GM12878 (cell line): ENCODE data around the gene TXNDC9. TPM values are rescaled to one million over a fixed set of nuclear protein-coding genes. Genes with fewer than 3 reads are reported as not detected.

ENCODE experiments used
- EP300 ChIP-seq, 2 experiments: fragments of 150-350 bp in 1 of 2; IDR thresholded peaks; 2 replicates each; pipeline ENCODE4 v1.6.1; 2011 to 2012; ENCODE audit warnings: low read depth in 2 of 2, low read length in 2 of 2, borderline replicate concordance in 1 of 2, improper control_type of control experiment in 1 of 2, inconsistent platforms in 1 of 2; ENCODE audit not compliant: control insufficient read depth in 1 of 2
- ESRRA ChIP-seq: IDR thresholded peaks from 2 replicates; pipeline ENCODE4 v1.6.1; 2012; ENCODE audit warnings: mild to moderate bottlenecking, low read length, improper control_type of control experiment
- HDAC2 ChIP-seq: fragments of 200-600 bp; sonication (generic); IDR thresholded peaks from 2 replicates; pipeline ENCODE4 v1.6.1; 2017
- SUZ12 ChIP-seq: fragments of 200-600 bp; sonication (generic); IDR thresholded peaks from one replicate; pipeline ENCODE4 v1.6.1; 2018; ENCODE audit warnings: antibody characterized with exemption, mild to moderate bottlenecking; ENCODE audit not compliant: unreplicated experiment
- TBL1XR1 ChIP-seq: IDR thresholded peaks from 2 replicates; pipeline ENCODE4 v1.6.1; 2012; ENCODE audit warnings: low read depth, low read length, improper control_type of control experiment
- ZNF217 ChIP-seq: fragments of 450-650 bp; IDR thresholded peaks from 2 replicates; pipeline ENCODE4 v1.6.1; 2017; ENCODE audit warnings: antibody characterized with exemption, mild to moderate bottlenecking
- ZNF24 ChIP-seq: fragments of 450-650 bp; IDR thresholded peaks from 2 replicates; pipeline ENCODE4 v1.6.1; 2017; ENCODE audit warnings: antibody characterized with exemption, mild to moderate bottlenecking
- polyA plus RNA-seq, 11 experiments: library from polyadenylated mRNA; depleted of rRNA in 4 of 11; unstranded in 6 of 11; stranded (reverse) in 5 of 11; fragments of >200 nt; fragmentation: Nextera tagmentation in 4 of 11; fragmentation: Illumina TruSeq in 1 of 11; extraction: Ambion mirVana in 4 of 11; extraction: Trizol in 1 of 11; gene quantifications; 1 replicate in 1 of 11; 2 replicates in 10 of 11; pipeline versions ENCODE4 v1.2.1 to v1.2.3, GENCODE V29; 2011 to 2016; ENCODE audit warnings: inconsistent platforms in 2 of 11, missing spikeins in 2 of 11, low read depth in 1 of 11
- total RNA-seq, 4 experiments: library from RNA; depleted of rRNA in 3 of 4; stranded (reverse); fragments of >200 nt in 3 of 4; fragmentation: Illumina TruSeq in 1 of 4; extraction: Trizol in 1 of 4; gene quantifications; 2 replicates each; pipeline versions ENCODE4 v1.2.1 to v1.2.3, GENCODE V29; 2013 to 2021
- TF ChIP-seq, protein P1 (sequence below), 3 experiments: IDR thresholded peaks in 2 of 3; conservative IDR thresholded peaks in 1 of 3; 2 replicates each; pipeline ENCODE4 v1.5.1; 2011; ENCODE audit warnings: low read depth in 3 of 3, low read length in 3 of 3, mild to moderate bottlenecking in 3 of 3, control low read depth in 2 of 3, moderate library complexity in 2 of 3, inconsistent platforms in 1 of 3, mixed read lengths in 1 of 3; ENCODE audit not compliant: control insufficient read depth in 2 of 3, insufficient read depth in 1 of 3; ENCODE audit errors: extremely low read depth in 1 of 3
- TF ChIP-seq, protein P2 (sequence below): fragments of 450-650 bp; IDR thresholded peaks from 2 replicates; pipeline ENCODE4 v1.6.1; 2017; ENCODE audit warnings: low read depth, mild to moderate bottlenecking, moderate library complexity

The TXNDC9 gene
- total and polyA plus RNA-seq, 10 of the 15 experiments (the other 5 are each of a cell fraction or from before 2014, with no cell fraction given), result 27.0 to 170 (median 50.9) TPM

DNA sequence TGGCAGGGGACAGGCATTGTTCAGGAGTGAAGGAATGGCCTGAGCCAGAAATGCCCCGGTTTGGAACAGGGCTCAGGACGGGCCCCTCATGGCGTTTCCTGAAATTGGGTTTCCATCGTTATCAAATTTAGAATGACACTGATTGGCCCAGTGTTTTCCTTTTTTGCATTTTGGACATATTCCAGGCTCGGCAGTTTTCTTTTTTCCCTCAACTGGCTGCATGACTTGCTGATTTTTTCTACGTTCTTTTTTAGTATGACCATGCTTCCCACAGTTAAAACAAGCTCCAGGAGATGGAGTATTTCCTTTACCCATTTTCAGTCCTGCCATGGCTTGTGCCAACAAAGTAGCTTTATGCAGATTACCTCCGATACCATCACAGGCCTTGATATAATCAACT lies 60.3 kb downstream of the TXNDC9 start (continued):
- TF ChIP-seq, protein P1, sequence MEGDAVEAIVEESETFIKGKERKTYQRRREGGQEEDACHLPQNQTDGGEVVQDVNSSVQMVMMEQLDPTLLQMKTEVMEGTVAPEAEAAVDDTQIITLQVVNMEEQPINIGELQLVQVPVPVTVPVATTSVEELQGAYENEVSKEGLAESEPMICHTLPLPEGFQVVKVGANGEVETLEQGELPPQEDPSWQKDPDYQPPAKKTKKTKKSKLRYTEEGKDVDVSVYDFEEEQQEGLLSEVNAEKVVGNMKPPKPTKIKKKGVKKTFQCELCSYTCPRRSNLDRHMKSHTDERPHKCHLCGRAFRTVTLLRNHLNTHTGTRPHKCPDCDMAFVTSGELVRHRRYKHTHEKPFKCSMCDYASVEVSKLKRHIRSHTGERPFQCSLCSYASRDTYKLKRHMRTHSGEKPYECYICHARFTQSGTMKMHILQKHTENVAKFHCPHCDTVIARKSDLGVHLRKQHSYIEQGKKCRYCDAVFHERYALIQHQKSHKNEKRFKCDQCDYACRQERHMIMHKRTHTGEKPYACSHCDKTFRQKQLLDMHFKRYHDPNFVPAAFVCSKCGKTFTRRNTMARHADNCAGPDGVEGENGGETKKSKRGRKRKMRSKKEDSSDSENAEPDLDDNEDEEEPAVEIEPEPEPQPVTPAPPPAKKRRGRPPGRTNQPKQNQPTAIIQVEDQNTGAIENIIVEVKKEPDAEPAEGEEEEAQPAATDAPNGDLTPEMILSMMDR (IDR thresholded peaks at IDR 0.05 in 2 of 3, conservative IDR thresholded peaks at IDR 0.05 in 1 of 3; ENCODE audit: control insufficient read depth in 2 of 3, extremely low read depth in 1 of 3, insufficient read depth in 1 of 3, low read depth in 3 of 3, low read length in 3 of 3), result no peak
- TF ChIP-seq ZNF217 (no peak), ZNF24 (no peak), EP300 (IDR thresholded peaks at IDR 0.05; ENCODE audit: borderline replicate concordance in 1 of 2, control insufficient read depth in 1 of 2, low read depth in 2 of 2, low read length in 2 of 2) (no peak), SUZ12 (no peak), HDAC2 (no peak), TBL1XR1 (no peak), ESRRA (no peak)
- TF ChIP-seq, protein P2, sequence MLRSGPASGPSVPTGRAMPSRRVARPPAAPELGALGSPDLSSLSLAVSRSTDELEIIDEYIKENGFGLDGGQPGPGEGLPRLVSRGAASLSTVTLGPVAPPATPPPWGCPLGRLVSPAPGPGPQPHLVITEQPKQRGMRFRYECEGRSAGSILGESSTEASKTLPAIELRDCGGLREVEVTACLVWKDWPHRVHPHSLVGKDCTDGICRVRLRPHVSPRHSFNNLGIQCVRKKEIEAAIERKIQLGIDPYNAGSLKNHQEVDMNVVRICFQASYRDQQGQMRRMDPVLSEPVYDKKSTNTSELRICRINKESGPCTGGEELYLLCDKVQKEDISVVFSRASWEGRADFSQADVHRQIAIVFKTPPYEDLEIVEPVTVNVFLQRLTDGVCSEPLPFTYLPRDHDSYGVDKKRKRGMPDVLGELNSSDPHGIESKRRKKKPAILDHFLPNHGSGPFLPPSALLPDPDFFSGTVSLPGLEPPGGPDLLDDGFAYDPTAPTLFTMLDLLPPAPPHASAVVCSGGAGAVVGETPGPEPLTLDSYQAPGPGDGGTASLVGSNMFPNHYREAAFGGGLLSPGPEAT, result no peak
- TF ChIP-seq, all 136 proteins: peak for 0

Other genes with a start within 250 kb of the TXNDC9 start
Only the 7 nearest of the 9 such genes appear.
- gene LIPT1, start 181.4 kb downstream of the TXNDC9 start, total RNA-seq (2014; rRNA removed), result 8.0 and 8.3 TPM in 2 replicates
- 10.4 and 10.9 TPM in 2 replicates for gene LIPT1, start 181.4 kb downstream of the TXNDC9 start, total RNA-seq (2014; rRNA removed; fragmentation: Illumina TruSeq; extraction: Trizol)
- gene LIPT1, start 181.4 kb downstream of the TXNDC9 start, total RNA-seq (2021), result 7.2 and 8.5 TPM in 2 replicates
- 15.5 and 22.3 TPM in 2 replicates for gene LIPT1, start 181.4 kb downstream of the TXNDC9 start, polyA plus RNA-seq (2011; rRNA removed)
- gene LIPT1, start 181.4 kb downstream of the TXNDC9 start, polyA plus RNA-seq (2014; fragmentation: Illumina TruSeq; extraction: Trizol), result 13.0 and 16.9 TPM in 2 replicates
- 10 to 100 TPM; 14.4 to 15.3 TPM for gene LIPT1, start 181.4 kb downstream of the TXNDC9 start, polyA plus RNA-seq (2014; fragmentation: Nextera tagmentation; extraction: Ambion mirVana)
- 8.4 and 9.4 TPM in 2 replicates for gene LIPT1, start 181.4 kb downstream of the TXNDC9 start, polyA plus RNA-seq (2014; rRNA removed)
- 10 to 100 TPM; 10.8 TPM for gene LIPT1, start 181.4 kb downstream of the TXNDC9 start, polyA plus RNA-seq (2016; fragmentation: Nextera tagmentation; extraction: Ambion mirVana)
- 36.9 and 47.4 TPM in 2 replicates for gene MITD1, start 155.3 kb downstream of the TXNDC9 start, total RNA-seq (2014; rRNA removed)
- 68.1 and 74.9 TPM in 2 replicates for gene MITD1, start 155.3 kb downstream of the TXNDC9 start, total RNA-seq (2014; rRNA removed; fragmentation: Illumina TruSeq; extraction: Trizol)
- gene MITD1, start 155.3 kb downstream of the TXNDC9 start, total RNA-seq (2021), result 33.0 and 35.6 TPM in 2 replicates
- gene MITD1, start 155.3 kb downstream of the TXNDC9 start, polyA plus RNA-seq (2011; rRNA removed), result 52.6 and 89.2 TPM in 2 replicates
- gene MITD1, start 155.3 kb downstream of the TXNDC9 start, polyA plus RNA-seq (2014; fragmentation: Illumina TruSeq; extraction: Trizol), result 74.3 and 90.7 TPM in 2 replicates
- gene MITD1, start 155.3 kb downstream of the TXNDC9 start, polyA plus RNA-seq (2014; fragmentation: Nextera tagmentation; extraction: Ambion mirVana), result 100 to 1,000 TPM; 106 to 116 TPM
- 46.6 and 61.9 TPM in 2 replicates for gene MITD1, start 155.3 kb downstream of the TXNDC9 start, polyA plus RNA-seq (2014; rRNA removed)
- 10 to 100 TPM; 61.2 to 65.1 TPM for gene MITD1, start 155.3 kb downstream of the TXNDC9 start, polyA plus RNA-seq (2016; fragmentation: Nextera tagmentation; extraction: Ambion mirVana)
- gene MRPL30, start 155.1 kb downstream of the TXNDC9 start, total RNA-seq (2014; rRNA removed), result 40.2 and 45.5 TPM in 2 replicates
- 51.3 TPM in 2 replicates for gene MRPL30, start 155.1 kb downstream of the TXNDC9 start, total RNA-seq (2014; rRNA removed; fragmentation: Illumina TruSeq; extraction: Trizol)
- 30.3 and 33.6 TPM in 2 replicates for gene MRPL30, start 155.1 kb downstream of the TXNDC9 start, total RNA-seq (2021)
- 39.8 and 64.5 TPM in 2 replicates for gene MRPL30, start 155.1 kb downstream of the TXNDC9 start, polyA plus RNA-seq (2011; rRNA removed)
- gene MRPL30, start 155.1 kb downstream of the TXNDC9 start, polyA plus RNA-seq (2014; fragmentation: Illumina TruSeq; extraction: Trizol), result 63.3 and 94.8 TPM in 2 replicates
- gene MRPL30, start 155.1 kb downstream of the TXNDC9 start, polyA plus RNA-seq (2014; fragmentation: Nextera tagmentation; extraction: Ambion mirVana), result 10 to 100 TPM; 34.9 to 53.1 TPM
- 32.2 and 39.9 TPM in 2 replicates for gene MRPL30, start 155.1 kb downstream of the TXNDC9 start, polyA plus RNA-seq (2014; rRNA removed)
- gene MRPL30, start 155.1 kb downstream of the TXNDC9 start, polyA plus RNA-seq (2016; fragmentation: Nextera tagmentation; extraction: Ambion mirVana), result 10 to 100 TPM; 35.7 to 42.8 TPM
- not detected in 2 replicates for gene LYG2, start 80.7 kb downstream of the TXNDC9 start, total RNA-seq (2014; rRNA removed)
- not detected in 2 replicates for gene LYG2, start 80.7 kb downstream of the TXNDC9 start, total RNA-seq (2014; rRNA removed; fragmentation: Illumina TruSeq; extraction: Trizol)
- not detected in 2 replicates for gene LYG2, start 80.7 kb downstream of the TXNDC9 start, total RNA-seq (2021)
- gene LYG2, start 80.7 kb downstream of the TXNDC9 start, polyA plus RNA-seq (2011; rRNA removed), result not detected in 2 replicates
- 0.30 TPM in 1 of 2 replicates, not detected in the other for gene LYG2, start 80.7 kb downstream of the TXNDC9 start, polyA plus RNA-seq (2014; fragmentation: Illumina TruSeq; extraction: Trizol)
- under 1 TPM; 0.11 to 0.23 TPM for gene LYG2, start 80.7 kb downstream of the TXNDC9 start, polyA plus RNA-seq (2014; fragmentation: Nextera tagmentation; extraction: Ambion mirVana)
- not detected in 2 replicates for gene LYG2, start 80.7 kb downstream of the TXNDC9 start, polyA plus RNA-seq (2014; rRNA removed)
- gene LYG2, start 80.7 kb downstream of the TXNDC9 start, polyA plus RNA-seq (2016; fragmentation: Nextera tagmentation; extraction: Ambion mirVana), result under 1 TPM; 0.51 to 0.95 TPM
- 0.34 and 0.60 TPM in 2 replicates for gene LYG1, start 35.1 kb downstream of the TXNDC9 start, total RNA-seq (2014; rRNA removed)
- 0.27 and 0.41 TPM in 2 replicates for gene LYG1, start 35.1 kb downstream of the TXNDC9 start, total RNA-seq (2014; rRNA removed; fragmentation: Illumina TruSeq; extraction: Trizol)
- gene LYG1, start 35.1 kb downstream of the TXNDC9 start, total RNA-seq (2021), result 0.21 TPM in 1 of 2 replicates, not detected in the other
- 1.3 TPM in 2 replicates for gene LYG1, start 35.1 kb downstream of the TXNDC9 start, polyA plus RNA-seq (2011; rRNA removed)
- 0.88 and 1.8 TPM in 2 replicates for gene LYG1, start 35.1 kb downstream of the TXNDC9 start, polyA plus RNA-seq (2014; fragmentation: Illumina TruSeq; extraction: Trizol)
- 1 to 10 TPM in 1 of 2 experiments, under 1 TPM in 1; 0.79 to 1.2 TPM for gene LYG1, start 35.1 kb downstream of the TXNDC9 start, polyA plus RNA-seq (2014; fragmentation: Nextera tagmentation; extraction: Ambion mirVana)
- 0.70 and 0.72 TPM in 2 replicates for gene LYG1, start 35.1 kb downstream of the TXNDC9 start, polyA plus RNA-seq (2014; rRNA removed)
- under 1 TPM; 0.33 to 0.83 TPM for gene LYG1, start 35.1 kb downstream of the TXNDC9 start, polyA plus RNA-seq (2016; fragmentation: Nextera tagmentation; extraction: Ambion mirVana)
- gene EIF5B, start 1.1 kb upstream of the TXNDC9 start, total RNA-seq (2014; rRNA removed), result 37.6 and 42.0 TPM in 2 replicates
- gene EIF5B, start 1.1 kb upstream of the TXNDC9 start, total RNA-seq (2014; rRNA removed; fragmentation: Illumina TruSeq; extraction: Trizol), result 33.9 and 38.7 TPM in 2 replicates
- gene EIF5B, start 1.1 kb upstream of the TXNDC9 start, total RNA-seq (2021), result 47.0 and 53.8 TPM in 2 replicates
- 21.7 and 22.1 TPM in 2 replicates for gene EIF5B, start 1.1 kb upstream of the TXNDC9 start, polyA plus RNA-seq (2011; rRNA removed)
- gene EIF5B, start 1.1 kb upstream of the TXNDC9 start, polyA plus RNA-seq (2014; fragmentation: Illumina TruSeq; extraction: Trizol), result 119 and 143 TPM in 2 replicates
- gene EIF5B, start 1.1 kb upstream of the TXNDC9 start, polyA plus RNA-seq (2014; fragmentation: Nextera tagmentation; extraction: Ambion mirVana), result 10 to 100 TPM; 38.2 to 52.4 TPM
- gene EIF5B, start 1.1 kb upstream of the TXNDC9 start, polyA plus RNA-seq (2014; rRNA removed), result 36.7 and 37.2 TPM in 2 replicates
- 10 to 100 TPM; 43.5 to 46.7 TPM for gene EIF5B, start 1.1 kb upstream of the TXNDC9 start, polyA plus RNA-seq (2016; fragmentation: Nextera tagmentation; extraction: Ambion mirVana)
- 37.6 and 38.9 TPM in 2 replicates for gene REV1, start 153.7 kb upstream of the TXNDC9 start, total RNA-seq (2014; rRNA removed)
- 31.8 and 39.8 TPM in 2 replicates for gene REV1, start 153.7 kb upstream of the TXNDC9 start, total RNA-seq (2014; rRNA removed; fragmentation: Illumina TruSeq; extraction: Trizol)
- 26.0 and 30.7 TPM in 2 replicates for gene REV1, start 153.7 kb upstream of the TXNDC9 start, total RNA-seq (2021)
- 46.8 and 52.3 TPM in 2 replicates for gene REV1, start 153.7 kb upstream of the TXNDC9 start, polyA plus RNA-seq (2011; rRNA removed)
- gene REV1, start 153.7 kb upstream of the TXNDC9 start, polyA plus RNA-seq (2014; fragmentation: Illumina TruSeq; extraction: Trizol), result 30.0 and 42.1 TPM in 2 replicates
- gene REV1, start 153.7 kb upstream of the TXNDC9 start, polyA plus RNA-seq (2014; fragmentation: Nextera tagmentation; extraction: Ambion mirVana), result 10 to 100 TPM; 11.3 to 12.9 TPM
- gene REV1, start 153.7 kb upstream of the TXNDC9 start, polyA plus RNA-seq (2014; rRNA removed), result 23.5 and 27.9 TPM in 2 replicates
- 10 to 100 TPM; 20.0 to 22.4 TPM for gene REV1, start 153.7 kb upstream of the TXNDC9 start, polyA plus RNA-seq (2016; fragmentation: Nextera tagmentation; extraction: Ambion mirVana)